HG02970 (cell line): ENCODE results near the gene P2RY8.
"Not testable (repeated sequence)": the region's sequence is repeated elsewhere in the genome, so short reads cannot be mapped to it uniquely, and the experiment has no call there.

Source experiments
- ATAC-seq: cut with Tn5 transposase; IDR thresholded peaks from one replicate; pipeline ENCODE4 v1.9.1; 2021; ENCODE audit warnings: mild to moderate bottlenecking, moderate library complexity, moderate number of reproducible peaks; ENCODE audit not compliant: unreplicated experiment, low FRiP score

P2RY8 gene

DNA sequence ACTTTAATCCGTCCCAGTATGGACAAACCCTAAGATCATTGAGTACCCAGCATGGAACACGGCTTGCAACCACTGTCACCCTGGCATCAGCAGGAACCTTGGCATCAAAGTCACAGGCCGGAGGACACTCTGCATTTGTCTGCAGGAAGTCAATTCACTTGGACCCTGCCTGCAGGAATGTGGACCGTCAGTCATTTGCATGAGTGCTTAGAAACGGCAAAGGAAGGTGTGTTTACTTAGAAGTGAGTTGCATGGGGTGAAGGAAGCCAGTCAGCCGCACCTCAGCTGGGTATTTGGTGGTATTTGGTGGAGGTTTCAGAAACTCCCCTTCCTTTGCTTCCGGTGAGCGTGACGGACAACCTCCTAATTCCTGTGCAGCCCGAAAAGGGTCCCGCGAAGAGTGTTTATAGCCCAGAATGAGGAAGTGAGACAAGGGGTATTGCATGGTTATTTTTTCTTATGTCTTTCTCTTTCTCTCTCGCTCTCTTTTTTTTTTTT lies 15.5 kb downstream of the P2RY8 start:
- ATAC-seq = peak; percentile 87

DNA sequence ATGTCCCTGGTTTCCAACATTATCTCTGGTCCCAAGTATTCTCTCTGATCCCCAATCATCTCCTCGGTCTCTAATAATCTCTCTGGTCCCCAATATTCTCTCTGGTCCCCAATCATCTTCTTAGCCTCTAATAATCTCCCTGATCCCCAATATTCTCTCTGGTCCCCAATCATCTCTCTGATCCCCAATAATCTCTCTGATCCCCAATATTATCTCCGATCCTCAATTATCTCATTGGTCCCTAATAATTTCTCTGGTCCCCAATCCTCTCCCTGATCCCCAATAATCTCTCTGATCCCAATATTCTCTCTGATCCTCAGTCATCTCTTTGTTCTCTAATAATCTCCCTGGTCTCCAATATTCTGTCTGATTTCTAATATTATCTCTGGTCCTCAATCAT lies 16.6 kb downstream of the P2RY8 start:
- ATAC-seq = no peak

DNA sequence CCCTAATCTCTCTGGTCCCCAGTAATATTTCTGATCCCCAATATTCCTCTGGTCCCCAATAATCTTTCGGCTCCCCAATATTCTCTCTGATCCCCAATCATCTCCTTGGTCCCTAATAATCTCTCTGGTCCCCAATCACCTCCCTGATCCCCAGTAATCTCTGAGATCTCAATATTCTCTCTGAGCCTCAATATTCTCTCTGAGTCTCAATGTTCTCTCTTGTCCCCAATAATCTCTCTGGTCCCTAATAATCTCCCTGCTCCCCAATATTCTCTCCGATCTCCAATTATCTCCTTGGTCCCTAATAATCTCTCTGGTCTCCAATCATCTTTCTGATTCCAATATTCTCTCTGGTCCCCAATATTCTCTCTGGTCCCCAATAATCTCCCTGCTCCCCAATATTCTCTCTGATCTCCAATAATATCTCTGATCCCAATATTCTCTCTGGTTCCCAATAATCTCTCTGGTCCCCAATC lies 17.9 kb downstream of the P2RY8 start:
- no peak for ATAC-seq

DNA sequence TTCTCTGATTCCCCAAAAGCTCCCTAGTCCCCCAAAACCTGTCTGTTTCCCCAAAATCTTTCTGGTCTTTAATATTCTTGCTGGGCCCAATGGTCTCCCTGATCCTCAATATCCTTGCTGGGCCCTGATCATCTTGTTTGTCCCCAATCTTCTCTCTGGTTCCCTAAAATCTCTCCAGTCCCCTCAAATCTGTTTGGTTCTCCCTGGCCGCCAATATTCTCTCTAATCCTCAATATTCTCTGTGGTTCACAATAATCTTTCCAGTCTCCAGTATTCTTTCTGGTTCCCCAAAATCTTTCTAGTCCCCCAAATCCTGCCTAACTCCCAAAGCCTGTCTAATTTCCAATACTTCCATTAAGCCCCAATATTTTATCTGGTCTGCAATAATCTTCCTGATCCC lies 18.5 kb downstream of the P2RY8 start:
- no peak for ATAC-seq

DNA sequence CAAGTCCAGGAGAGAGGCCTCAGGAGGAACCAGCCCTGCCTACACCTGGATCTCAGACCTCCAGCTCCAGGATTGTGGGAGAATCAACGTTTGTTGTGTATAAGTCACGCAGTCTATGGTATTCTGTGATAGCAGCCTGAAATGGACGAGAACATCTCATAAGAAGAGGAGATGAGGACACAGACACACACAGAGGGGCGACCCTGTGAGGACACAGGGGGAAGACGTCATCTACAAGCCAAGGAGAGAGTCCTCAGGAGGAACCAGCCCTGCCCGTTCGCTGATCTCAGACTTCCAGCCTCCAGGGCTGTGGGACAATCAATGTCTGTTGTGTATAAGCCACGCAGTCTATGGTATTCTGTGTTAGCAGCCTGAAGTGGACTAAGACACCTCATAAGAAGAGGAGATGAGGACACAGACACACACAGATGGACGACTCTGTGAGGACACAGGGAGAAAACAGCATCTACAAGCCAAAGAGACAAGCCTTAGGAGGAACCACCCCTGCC lies 20.3 kb downstream of the P2RY8 start:
- ATAC-seq = no peak

DNA sequence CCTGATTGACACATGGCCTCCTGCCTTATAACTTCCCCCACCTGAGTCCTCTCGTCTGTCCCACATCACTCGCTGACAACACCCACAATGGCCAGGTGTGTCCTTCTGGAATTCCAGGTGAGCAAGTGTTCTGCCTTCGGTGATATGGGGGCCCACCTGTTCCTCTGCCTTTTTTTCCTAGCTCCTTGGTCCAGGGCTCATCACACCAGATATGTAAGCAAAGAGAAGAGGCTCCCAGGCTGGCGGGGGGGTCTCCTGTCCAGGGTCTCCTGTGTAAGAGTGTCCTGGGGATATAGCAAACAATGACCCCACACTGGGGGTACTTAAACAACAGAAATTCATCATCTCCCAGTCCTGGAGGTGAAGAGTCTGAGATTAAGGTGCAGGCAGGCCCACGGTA lies 25.2 kb downstream of the P2RY8 start:
- no peak for ATAC-seq

DNA sequence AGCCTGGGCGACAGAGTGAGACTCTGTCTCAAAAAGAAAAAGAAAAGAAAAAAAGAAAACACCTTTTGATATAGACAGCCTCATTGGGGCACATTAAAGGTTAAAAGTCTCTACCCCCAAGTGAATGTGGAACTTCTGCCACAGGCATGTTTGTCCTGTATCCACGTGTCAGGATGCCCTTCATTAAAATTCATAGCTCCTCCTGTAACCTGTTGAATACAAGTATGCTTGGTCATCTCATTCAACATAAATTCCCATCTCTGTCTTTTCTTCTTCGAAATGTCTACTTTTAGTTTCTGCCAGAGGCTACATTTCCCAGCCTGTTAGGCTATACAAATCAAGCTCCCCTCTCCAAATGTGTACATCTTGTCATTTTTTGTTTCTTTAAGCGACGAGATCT lies 25.8 kb downstream of the P2RY8 start:
- ATAC-seq = no peak

DNA sequence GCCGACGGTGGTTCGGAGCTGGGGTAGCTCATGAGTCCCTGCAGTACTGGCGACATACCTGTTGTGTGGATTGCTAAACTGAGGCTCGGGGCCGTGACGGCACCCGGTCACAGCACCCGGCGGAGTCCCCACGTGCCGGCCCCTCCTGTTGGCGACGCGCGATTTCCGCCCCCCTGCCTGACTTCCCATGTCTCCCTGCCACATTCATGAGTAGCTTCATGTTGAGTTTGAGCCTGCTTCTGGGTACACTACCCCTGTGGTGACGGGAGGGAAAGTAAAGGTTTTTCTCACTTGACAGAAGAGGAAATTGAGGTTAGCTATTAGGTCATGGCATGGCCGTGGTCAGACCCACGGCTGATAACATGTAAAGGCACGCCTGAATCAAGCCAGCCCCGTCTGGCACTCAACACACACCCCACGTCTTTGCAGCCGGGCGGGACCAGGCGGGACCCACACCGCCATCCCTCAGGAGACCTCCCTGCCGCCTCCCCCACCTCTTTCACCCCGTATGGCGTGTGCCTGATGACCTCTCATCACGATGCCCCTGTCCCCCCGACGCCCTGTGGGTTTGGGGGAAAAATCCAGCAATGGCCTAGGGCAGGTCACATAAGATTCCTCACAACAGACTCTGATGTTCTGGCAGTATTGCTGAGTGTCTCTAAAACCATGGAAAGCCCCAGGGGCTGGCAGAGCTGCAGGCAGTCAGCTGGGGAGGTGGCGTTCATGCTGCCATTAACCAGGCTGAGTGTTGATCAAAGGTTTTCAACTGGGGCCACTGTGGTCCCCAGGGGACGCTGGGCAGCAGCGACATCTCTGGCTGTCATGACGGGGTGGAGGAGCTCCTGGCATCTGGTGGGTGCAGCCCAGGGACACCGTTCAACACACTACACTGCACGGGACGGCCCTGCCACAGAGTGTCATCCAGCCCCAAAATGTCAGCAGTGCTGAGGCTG lies 29.2 kb downstream of the P2RY8 start:
- peak; percentile 66 for ATAC-seq

DNA sequence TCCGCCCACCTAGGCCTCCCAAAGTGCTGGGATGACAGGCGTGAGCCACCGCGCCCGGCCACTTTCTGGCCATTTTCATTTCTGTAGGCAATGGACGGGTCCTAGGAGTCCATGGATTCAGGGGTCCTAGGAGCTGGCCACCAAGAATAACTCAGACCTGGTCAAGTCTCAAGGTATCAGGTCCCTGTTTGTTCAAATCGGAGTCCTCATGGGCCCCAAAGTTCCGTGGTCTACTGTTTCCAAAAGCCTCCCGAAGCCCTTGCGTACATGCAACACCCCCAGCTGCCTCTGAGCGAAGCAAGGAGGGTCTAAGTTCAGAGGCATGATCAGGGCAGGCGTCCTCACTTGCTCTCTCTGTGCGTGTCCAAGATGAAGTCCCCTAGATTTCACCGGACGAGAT lies 30.1 kb downstream of the P2RY8 start:
- ATAC-seq = no peak

DNA sequence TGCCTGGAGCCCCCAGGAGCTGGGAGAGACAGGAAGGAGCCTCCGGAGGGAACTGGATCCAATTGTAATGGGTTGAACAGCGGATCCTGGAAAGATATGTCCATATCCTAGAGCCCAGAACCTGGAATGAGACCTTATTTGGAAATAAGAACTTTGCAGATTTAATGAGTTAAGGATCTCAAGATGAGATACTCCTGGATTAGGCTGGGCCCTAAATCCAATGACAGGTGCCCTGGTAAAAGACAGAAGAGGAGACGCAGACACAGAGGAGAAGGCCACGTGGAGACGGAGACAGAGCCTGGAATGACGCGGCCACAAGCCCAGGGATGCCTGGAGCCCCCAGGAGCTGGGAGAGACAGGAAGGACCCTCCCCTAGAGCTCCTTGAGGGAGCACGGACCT lies 34.1 kb downstream of the P2RY8 start:
- ATAC-seq = no peak

DNA sequence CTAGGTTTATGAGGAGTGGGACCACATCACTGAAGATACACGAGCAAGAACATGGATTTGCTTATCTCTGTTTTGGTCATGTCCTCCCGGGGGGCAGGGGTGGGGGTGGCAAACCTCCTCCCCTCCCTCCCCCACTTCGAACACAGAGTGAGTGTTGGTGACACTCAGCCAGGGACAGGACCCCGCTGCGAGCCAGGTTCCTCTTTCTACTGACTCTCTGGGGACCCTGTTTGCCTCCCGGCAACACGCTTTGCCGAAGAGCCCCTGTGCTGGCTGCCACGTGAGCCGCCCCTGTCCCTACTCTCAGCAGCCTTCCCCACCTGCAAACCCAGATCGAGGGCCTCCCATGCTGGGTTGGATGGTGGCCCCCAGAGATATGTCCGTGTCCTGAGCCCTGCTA lies 34.7 kb downstream of the P2RY8 start:
- peak; percentile 43 for ATAC-seq

DNA sequence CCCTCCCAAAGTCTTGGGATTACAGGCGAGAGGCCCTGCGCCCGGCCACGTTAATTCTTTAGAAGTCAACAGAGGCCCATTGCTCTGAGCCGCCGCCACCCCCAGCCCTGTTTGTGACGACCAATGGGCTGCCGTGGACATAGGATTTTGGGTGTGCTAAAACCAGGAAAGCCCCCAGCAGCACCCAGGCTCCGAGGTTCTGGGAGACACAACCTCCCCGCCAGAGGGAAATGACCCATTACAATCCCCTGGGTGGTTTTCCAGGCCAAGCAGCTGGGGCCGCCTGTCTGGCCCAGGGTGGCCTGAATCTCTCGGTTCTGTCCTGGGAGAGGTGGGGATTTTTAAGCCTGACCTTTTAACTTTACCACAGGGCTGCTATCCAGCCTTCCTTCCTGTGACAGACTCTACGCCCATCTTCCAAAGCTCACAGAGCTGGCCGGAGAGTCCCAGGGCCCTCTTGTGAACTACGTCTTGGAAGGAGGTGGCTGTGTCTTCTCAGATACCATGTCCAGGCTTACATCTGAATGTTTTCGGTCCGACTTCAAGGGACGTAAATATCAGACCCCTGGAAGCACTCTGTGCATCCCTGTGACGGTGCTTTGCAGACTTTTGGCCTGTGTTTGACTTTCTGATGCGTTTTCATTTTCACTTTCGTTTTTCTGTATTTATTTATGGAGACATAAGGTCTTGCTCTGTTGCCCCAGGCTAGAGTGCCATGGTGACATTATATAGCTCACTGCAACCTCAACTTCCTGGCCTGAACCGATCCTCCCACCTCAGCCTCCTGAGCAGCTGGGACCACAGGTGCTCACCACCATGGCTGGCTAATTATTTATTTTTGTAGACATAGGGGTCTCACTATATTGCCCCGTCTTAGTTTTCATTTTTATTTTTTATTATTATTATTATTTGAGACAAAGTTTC lies 36.0 kb downstream of the P2RY8 start:
- peak; percentile 68 for ATAC-seq

DNA sequence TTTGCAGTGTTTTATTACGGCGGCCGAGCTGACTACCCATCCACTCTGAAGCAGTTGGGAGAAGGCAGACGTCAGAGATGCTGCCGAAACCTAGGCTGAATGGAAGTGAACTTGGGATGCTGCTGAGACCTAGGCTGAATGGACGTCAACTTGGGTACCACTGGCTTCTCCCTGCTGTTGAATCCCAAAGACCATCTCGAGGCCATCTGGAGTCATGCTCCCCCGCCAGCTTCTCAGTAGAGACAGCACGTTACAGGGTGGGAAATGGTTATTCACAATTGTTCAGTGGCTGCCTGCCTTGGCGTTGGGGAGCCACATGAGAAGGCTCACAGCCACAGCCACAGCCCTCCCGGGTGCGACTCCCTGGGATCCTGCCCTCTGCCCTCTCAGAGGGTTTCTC lies 40.9 kb downstream of the P2RY8 start:
- ATAC-seq = no peak

DNA sequence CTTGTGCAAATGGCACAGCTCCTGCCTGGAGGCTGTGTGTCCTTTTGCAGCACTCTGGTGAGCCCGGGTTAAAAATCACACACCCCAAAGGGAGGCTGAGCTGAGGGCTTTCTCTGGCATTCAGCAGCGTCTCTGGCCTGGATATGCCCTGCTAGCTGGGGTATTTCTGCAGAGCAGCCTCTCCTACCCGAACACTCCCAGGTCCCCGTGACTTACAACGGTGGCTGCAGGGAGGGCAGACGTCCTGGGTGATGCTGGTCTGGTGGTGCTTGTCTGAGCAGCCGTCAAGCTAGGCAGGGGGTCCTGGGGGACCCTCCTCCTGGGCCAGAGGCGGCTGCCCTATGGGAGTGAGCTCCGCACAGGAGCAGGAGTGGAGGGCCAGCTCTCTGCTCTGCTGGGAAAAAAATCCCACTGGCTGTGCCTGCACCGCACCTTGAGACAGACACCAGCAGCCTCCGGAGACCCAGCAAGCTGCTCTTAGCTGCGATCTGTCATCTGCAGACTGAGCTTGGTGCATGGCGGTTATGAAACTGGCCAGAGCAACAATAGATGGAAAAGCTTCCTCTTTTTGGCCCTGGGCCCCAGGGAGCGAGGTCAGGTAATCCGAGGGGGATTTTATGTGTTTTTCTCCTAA lies 43.0 kb downstream of the P2RY8 start:
- peak; percentile 41 for ATAC-seq

DNA sequence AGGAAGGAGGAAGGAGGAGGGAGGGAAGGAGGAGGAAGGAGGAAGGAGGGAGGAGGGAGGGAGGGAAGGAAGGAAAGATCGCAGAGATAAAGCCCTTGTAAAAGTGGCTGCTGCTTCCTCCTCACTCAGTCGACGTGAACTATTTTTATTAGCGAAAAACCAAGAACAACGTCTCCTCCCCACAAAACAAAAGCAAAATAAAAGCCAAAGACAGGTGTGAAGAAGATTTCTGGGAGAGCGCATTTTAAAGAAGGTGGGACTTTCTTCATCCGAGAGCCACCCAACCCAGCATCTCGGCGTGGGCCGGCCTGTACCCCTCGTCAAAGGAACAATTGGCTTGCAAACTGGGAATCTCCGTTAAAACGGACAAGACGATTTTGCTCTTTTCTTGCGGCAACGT lies 43.6 kb downstream of the P2RY8 start:
- ATAC-seq = no peak

DNA sequence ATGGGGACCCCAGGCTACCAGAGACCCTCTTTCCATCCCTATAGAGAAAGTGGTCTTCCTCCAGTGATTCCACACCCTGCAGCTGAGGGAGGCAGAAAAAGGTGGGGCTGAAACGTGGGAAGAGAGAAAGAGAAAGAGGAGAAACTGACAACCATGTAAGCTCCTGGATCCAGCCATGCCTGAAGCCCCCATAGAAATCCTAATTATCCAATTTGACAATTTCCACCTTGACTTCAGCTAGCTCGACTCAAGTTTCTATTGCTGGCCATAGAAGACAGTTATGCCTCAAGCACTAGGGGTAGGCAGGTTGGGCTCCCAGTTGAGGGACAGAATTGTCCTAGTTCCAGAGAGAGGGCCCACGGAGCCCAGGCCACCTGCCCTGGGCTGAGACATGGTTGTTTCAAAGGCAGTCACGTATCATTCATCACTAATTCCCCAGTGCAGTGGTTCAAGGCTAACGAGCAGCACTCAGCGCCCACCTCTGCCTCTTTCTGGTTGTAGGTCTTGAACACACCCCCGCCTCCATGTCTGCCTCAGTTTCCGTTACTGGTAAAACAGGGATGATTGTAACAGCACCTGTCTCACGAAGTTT lies 44.5 kb downstream of the P2RY8 start:
- ATAC-seq = no peak

DNA sequence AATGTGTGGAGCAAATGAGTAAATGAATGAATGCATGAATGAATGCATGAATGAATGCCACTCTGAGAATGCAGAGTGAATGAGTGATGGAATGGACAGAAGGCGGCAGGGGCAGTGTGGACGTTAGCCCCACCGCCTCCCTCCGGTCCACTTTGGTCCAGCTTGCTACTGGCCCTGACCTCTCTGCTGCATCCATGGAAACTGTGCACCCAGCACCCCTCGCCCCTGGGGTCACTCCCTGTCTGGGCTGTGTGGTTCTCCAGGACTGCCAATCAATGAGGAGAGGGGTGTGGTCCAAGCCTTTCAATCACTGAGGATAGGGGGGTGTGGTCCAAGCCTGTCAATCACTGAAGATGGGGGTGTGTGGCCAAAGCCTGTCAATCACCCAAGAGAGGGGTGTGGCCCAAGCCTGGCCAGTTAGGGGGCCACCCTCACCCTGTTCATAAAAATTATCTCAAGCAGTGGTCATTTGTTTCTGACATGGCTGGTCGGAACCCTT lies 45.1 kb downstream of the P2RY8 start:
- peak; percentile 64 for ATAC-seq

DNA sequence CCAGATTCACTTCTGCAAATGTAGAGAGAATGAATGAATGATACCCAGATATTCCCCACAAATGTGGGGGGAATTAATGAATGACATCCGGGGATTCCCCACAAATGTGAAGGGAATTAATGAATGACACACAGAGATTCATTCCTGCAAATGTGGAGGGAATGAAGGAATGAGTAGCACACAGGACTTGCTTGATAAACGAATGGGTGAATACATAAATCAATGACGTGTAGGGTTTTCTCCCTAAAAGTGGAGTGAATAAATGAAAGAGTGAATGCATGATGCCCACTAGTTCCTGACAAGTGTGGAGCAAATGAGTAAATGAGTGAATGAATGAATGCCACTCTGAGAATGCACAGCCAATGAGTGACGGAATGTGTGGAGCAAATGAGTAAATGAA lies 45.7 kb downstream of the P2RY8 start:
- not testable (repeated sequence) for ATAC-seq

DNA sequence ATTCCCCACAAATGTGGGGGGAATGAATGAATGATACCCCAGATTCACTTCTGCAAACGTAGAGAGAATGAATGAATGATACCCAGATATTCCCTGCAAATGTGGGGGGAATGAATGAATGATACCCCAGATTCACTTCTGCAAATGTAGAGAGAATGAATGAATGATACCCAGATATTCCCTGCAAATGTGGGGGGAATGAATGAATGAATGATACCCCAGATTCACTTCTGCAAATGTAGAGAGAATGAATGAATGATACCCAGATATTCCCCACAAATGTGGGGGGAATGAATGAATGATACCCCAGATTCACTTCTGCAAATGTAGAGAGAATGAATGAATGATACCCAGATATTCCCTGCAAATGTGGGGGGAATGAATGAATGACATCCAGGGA lies 46.3 kb downstream of the P2RY8 start:
- ATAC-seq = not testable (repeated sequence)

DNA sequence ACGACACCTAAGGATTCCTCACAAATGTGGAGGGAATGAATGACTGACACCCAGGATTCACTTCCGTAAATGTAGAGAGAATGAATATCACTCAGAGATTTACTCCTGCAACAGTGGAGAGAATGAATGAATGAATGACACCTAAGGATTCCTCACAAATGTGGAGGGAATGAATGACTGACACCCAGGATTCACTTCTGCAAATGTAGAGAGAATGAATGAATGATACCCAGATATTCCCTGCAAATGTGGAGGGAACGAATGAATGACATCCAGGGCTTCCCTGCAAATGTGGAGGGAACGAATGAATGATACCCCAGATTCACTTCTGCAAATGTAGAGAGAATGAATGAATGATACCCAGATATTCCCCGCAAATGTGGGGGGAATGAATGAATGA lies 47.6 kb downstream of the P2RY8 start:
- ATAC-seq = not testable (repeated sequence)
